T47D (cell line): ENCODE measurements around the gene FUNDC2.
A peak's percentile ranks its signal among the peaks of the same experiment; 100 is the strongest.

Source experiments
- DNase-seq, 2 experiments: peaks; one replicate each; pipeline versions ENCODE4 v3.0.0 to v3.0.0-alpha.2; 2011 to 2012; ENCODE audit warnings: low read depth in 1 of 2, low spot score in 1 of 2
- JUND ChIP-seq: IDR thresholded peaks from 2 replicates; pipeline ENCODE4 v1.6.1; 2012; ENCODE audit warnings: low read depth
- in situ Hi-C: cut with HindIII; loops from 2 replicates; pipeline ENCODE4 v1.10.0; 2016; ENCODE audit warnings: low sequenced_read_pairs, low pct_unique_long_range_greater_than_20kb

FUNDC2 gene

GRCh38 chrX:155031657-155032056 is 5.0 kb downstream of the FUNDC2 start:
- no peak for DNase-seq
- in situ Hi-C loops, result no loop called here
- no peak for TF ChIP-seq JUND

GRCh38 chrX:155035688-155036087 is 9.0 kb downstream of the FUNDC2 start:
- DNase-seq, result no peak
- in situ Hi-C loops, result no loop called here
- TF ChIP-seq JUND, result no peak

- TF ChIP-seq JUND, result no peak
- in situ Hi-C loops, result no loop called here
- no peak for DNase-seq
These were observed 19.6 kb downstream of the FUNDC2 start for GRCh38 chrX:155046129-155046810.

- DNase-seq, result no peak
These were observed 20.3 kb downstream of the FUNDC2 start for GRCh38 chrX:155046811-155047528.

GRCh38 chrX:155048977-155049619 is 22.5 kb downstream of the FUNDC2 start:
- TF ChIP-seq JUND, result no peak
- DNase-seq, result peak in 1 of 2 experiments; percentile 48
- in situ Hi-C loops, result no loop called here

More at GRCh38 chrX:155046811-155047528, 20.3 kb downstream of the FUNDC2 start:
- in situ Hi-C loops, result no loop called here
- TF ChIP-seq JUND, result no peak

- in situ Hi-C loops, result no loop called here
These were observed 26.3 kb downstream of the FUNDC2 start for GRCh38 chrX:155052738-155053498.

GRCh38 chrX:155053656-155054055 is 27.0 kb downstream of the FUNDC2 start:
- in situ Hi-C loops, result no loop called here
- no peak for TF ChIP-seq JUND

More at GRCh38 chrX:155052738-155053498, 26.3 kb downstream of the FUNDC2 start:
- TF ChIP-seq JUND, result no peak
- DNase-seq, result no peak

GRCh38 chrX:155054255-155054654 is 27.6 kb downstream of the FUNDC2 start:
- in situ Hi-C loops, result no loop called here
- TF ChIP-seq JUND, result no peak
- no peak for DNase-seq

More at GRCh38 chrX:155053656-155054055, 27.0 kb downstream of the FUNDC2 start:
- no peak for DNase-seq

GRCh38 chrX:155055494-155055893 is 28.9 kb downstream of the FUNDC2 start:
- TF ChIP-seq JUND, result no peak
- no peak for DNase-seq
- in situ Hi-C loops, result no loop called here

GRCh38 chrX:155056471-155056870 is 29.8 kb downstream of the FUNDC2 start:
- DNase-seq, result no peak
- in situ Hi-C loops, result no loop called here
- no peak for TF ChIP-seq JUND

GRCh38 chrX:155056877-155057792 is 30.5 kb downstream of the FUNDC2 start:
- TF ChIP-seq JUND, result no peak
- DNase-seq, result peak in 1 of 2 experiments; percentile 76
- in situ Hi-C loops, result no loop called here

- in situ Hi-C loops, result no loop called here
- no peak for DNase-seq
- TF ChIP-seq JUND, result no peak
These were observed 35.1 kb downstream of the FUNDC2 start for GRCh38 chrX:155061760-155062159.
